Colonic mucosa (tissue), 4 donors: ENCODE results near the gene HOXB8. TPM values are rescaled to one million over a fixed set of nuclear protein-coding genes. Genes with fewer than 3 reads are reported as not detected.

Experiments
- DNase-seq: peaks from one replicate; pipeline ENCODE4 v3.0.0-alpha.2; 2020
- H3K27ac ChIP-seq: fragments of 200-600 bp; one replicate; pipeline ENCODE4 v1.8.0; 2021
- H3K27me3 ChIP-seq: fragments of 200-600 bp; one replicate; pipeline ENCODE4 v1.8.0; 2021
- H3K36me3 ChIP-seq: fragments of 200-600 bp; one replicate; pipeline ENCODE4 v1.8.0; 2021
- H3K4me1 ChIP-seq: fragments of 200-600 bp; one replicate; pipeline ENCODE4 v1.8.0; 2021; ENCODE audit warnings: mild to moderate bottlenecking
- H3K4me3 ChIP-seq: fragments of 200-600 bp; one replicate; pipeline ENCODE4 v1.8.0; 2021
- H3K9ac ChIP-seq, 2 donors: one replicate each; pipeline ENCODE4 v1.7.0; 2013; ENCODE audit warnings: control low read depth in 2 of 2, low read depth in 2 of 2, low read length in 2 of 2
- H3K9me3 ChIP-seq: fragments of 200-600 bp; one replicate; pipeline ENCODE4 v1.8.0; 2021
- intact Hi-C: fragments of 100-400 bp; cut with DNase I; formaldehyde crosslinking; loops from one replicate; pipeline ENCODE4 v1.14.1; 2022
- total RNA-seq, 2 donors: library from RNA; stranded (reverse); fragmentation: NEBNext Ultra II Directional in 1 of 2; extraction: Animal tissue kit (Norgen Biotek cat#: 25700) in 1 of 2; gene quantifications; one replicate each; pipeline ENCODE4 v1.2.1, GENCODE V29; 2021
- TF ChIP-seq, protein P1 (sequence below): fragments of 200-600 bp; IDR thresholded peaks from one replicate; pipeline ENCODE4 v1.8.0; 2022; ENCODE audit warnings: antibody characterized with exemption, mild to moderate bottlenecking
- donor health status: healthy.
- donor health status: DM: no; HTN: no; CAD: no.
- donor health status: DM: no; HTN: no; CAD: no.

HOXB8 gene
- total RNA-seq, 2 donors from 2014 or later: 4.2 to 7.4 TPM

DNA sequence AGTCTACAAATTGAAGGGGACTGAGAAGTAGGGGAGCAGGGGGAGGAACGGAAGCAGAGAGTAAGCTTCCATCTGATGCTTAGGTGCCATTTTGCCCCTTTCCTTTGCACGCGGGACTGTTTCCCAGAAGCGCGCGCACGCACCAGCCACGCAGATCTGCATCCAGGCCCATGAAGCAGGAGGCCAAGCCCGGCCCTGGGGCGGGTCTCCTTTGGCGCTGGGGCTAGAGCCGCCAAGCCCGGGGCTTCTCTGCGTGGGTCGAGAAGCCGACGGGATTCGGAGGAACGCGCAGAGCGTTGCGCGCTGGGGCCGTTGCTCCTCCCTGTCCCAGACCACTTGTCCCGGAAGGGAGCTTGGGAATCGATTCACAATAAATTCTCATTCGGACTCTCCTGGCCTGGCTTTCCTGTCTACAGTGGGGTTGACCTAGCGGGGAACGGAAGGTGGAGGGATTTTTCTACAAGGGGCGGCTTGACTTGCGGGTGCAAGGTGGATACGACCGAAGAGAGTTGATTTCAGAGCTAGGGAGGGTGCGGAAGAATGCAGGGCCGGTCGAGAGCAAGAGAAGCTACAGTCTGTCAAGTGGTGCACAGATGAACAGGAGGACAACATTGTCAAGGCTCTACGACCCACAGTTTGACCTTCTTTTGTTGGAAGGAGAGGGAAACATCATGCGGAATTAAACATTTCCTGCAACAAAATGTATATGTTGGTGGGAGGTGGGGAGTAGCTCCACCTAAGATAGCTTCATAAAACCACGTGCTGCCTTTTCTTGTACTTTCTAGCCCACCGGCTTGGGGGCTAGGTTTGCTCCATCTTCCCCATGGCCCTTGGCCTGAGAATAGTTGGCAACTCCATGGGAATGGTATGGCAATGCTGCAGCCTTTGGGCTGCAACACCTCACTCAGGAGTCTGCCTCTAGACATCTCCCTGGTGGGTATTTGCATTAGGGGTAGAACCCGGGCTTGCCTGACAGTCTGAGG lies 6.6 kb upstream of the HOXB8 start:
- TF ChIP-seq, protein P1, sequence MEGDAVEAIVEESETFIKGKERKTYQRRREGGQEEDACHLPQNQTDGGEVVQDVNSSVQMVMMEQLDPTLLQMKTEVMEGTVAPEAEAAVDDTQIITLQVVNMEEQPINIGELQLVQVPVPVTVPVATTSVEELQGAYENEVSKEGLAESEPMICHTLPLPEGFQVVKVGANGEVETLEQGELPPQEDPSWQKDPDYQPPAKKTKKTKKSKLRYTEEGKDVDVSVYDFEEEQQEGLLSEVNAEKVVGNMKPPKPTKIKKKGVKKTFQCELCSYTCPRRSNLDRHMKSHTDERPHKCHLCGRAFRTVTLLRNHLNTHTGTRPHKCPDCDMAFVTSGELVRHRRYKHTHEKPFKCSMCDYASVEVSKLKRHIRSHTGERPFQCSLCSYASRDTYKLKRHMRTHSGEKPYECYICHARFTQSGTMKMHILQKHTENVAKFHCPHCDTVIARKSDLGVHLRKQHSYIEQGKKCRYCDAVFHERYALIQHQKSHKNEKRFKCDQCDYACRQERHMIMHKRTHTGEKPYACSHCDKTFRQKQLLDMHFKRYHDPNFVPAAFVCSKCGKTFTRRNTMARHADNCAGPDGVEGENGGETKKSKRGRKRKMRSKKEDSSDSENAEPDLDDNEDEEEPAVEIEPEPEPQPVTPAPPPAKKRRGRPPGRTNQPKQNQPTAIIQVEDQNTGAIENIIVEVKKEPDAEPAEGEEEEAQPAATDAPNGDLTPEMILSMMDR: no peak
- Histone ChIP-seq H3K27ac (no peak overlapping the region), H3K9me3 (no peaks in the 10 kb centered on the region), H3K9ac (peak overlapping the region; percentile 40 to 59), H3K36me3 (no peaks in the 10 kb centered on the region), H3K27me3 (peaks cover 40% of the 10 kb centered on the region), H3K4me1 (peaks cover 15% of the 10 kb centered on the region), H3K4me3 (no peak overlapping the region)
- intact Hi-C loops: loop anchor here (10.0 kb wide), 1 partner anchor 477 kb away; no protein-coding TSS in a partner anchor
- no peak for DNase-seq

DNA sequence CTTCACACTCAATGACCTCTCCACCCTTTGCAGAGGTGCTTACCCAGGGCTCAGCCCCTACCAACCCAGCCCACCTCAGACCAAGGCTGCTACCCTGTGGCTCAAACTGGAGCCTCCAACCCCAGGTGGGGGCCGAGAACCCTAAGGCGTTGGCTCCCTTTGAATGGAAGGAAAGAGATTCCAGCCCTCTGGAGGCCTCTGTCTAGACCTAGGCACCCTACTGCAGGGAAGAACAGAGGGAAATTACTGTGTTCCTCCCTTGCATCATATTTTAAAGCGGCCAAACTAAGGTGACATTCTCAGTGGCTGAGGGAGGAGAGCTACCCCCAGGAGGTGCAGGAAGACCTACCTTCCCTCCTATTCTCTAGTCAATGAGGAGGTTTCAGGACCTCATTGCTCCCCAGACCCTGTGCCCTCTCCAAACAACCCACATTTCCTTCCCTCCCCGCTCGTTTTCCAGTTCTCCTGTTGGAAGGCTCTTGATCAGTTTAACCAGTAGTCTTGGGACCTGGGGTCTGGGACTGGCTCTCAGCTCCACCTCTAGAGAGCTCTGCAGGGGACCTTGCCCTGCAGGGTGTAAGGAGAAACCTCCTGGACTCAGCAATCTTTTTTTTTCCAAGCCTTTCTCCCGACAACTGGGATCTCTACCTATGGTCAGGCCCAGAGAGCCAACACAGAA lies 5.5 kb upstream of the HOXB8 start:
- Histone ChIP-seq H3K27me3 (peaks cover 47% of the 10 kb centered on the region), H3K4me1 (peaks cover 13% of the 10 kb centered on the region), H3K4me3 (no peak overlapping the region), H3K9ac (peak overlapping the region; percentile 51 to 74), H3K36me3 (no peaks in the 10 kb centered on the region), H3K27ac (peak overlapping the region; percentile 62), H3K9me3 (no peaks in the 10 kb centered on the region)
- no peak for DNase-seq
- TF ChIP-seq, protein P1: no peak
- intact Hi-C loops: loop anchor here (10.0 kb wide), 1 partner anchor 476 kb away; no protein-coding TSS in a partner anchor

DNA sequence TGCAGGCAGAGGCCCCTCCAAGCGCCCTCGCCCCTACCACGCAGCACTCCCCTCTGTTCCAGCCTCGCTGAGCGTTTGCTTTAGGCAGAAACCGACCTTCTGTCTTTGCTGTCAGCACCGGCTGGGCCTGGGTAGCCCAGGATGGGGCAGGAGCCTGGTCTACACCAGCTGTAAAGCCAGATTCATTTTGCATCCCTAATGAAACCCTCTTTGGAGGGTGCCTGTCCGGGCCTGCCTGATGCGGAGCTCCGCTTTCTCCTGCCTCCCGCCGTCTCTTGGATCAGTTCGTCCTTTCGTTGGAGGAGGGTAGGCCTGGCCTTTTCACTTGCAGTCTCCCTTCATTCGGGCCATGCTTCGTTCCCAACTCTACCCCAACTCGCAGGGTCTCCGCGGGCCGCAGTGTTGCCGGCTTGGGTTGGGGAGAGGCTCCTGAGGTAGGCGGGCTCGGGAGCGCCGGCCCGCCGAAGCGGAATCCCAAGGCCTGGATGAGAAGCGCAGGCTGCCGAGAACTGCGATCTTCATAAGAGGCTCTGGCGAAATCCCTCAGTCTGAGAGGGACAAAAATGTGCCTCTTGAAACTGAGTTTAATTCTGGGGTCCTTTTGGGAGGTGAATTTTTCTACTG lies 4.8 kb upstream of the HOXB8 start:
- Histone ChIP-seq H3K4me1 (peaks cover 13% of the 10 kb centered on the region), H3K27ac (peak overlapping the region; percentile 62), H3K9ac (peak overlapping the region in 1 of 2 donors; percentile 74), H3K4me3 (no peak overlapping the region), H3K27me3 (peaks cover 43% of the 10 kb centered on the region), H3K9me3 (no peaks in the 10 kb centered on the region), H3K36me3 (no peaks in the 10 kb centered on the region)
- TF ChIP-seq, protein P1: no peak
- intact Hi-C loops: loop anchor here (5.0 to 10.0 kb wide), 2 partner anchors 278 to 475 kb away; no protein-coding TSS in a partner anchor
- no peak for DNase-seq

DNA sequence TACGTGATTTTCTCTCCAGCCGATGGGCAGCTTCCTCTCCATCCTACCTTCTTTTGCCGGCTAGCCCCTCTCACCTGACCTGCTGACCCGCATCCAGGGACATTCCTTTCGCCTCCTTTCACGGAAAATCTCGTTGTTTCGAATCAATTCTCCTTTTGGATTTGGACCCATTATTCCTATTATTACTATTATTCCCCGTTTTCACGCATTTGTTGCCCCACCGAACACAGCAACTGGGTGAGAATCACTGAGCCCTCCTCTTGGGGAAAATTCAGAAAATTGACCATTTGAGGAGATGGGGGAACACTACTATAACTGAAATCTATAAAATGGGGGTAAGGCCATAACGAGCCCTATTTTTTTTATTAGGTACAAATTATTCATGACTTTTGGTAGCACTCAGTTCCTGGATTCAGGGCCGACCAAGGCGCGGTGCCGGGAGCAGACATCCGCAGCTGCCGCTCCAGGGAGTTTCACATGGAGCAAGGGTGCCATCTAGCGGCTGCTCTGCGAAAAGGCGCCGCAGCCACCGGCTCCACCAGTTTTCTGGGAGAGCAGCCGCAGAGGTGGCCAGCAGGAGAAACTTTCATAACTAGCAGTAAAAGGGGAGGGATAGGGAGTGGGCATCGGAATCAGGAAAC lies 3.3 kb upstream of the HOXB8 start:
- intact Hi-C loops: loop anchor here (5.0 kb wide), 1 partner anchor 276 kb away; no protein-coding TSS in a partner anchor
- H3K4me1 ChIP-seq: peaks cover 13% of the 10 kb centered on the region
- peak; percentile 93 for DNase-seq
- no peaks in the 10 kb centered on the region for H3K9me3 ChIP-seq
- peak overlapping the region; percentile 15 for H3K4me3 ChIP-seq
- H3K9ac ChIP-seq: peak overlapping the region; percentile 48 to 74
- H3K27ac ChIP-seq: peak overlapping the region; percentile 62
- H3K36me3 ChIP-seq: no peaks in the 10 kb centered on the region
- H3K27me3 ChIP-seq: peaks cover 45% of the 10 kb centered on the region
- TF ChIP-seq, protein P1: peak; percentile 98
